C4-2B (cell line): ENCODE results near the gene BRICD5.

Experiments used
- ZFX ChIP-seq: fragments of 450-650 bp; IDR thresholded peaks from 2 replicates; pipeline ENCODE4 v1.6.1; 2017
- TF ChIP-seq, protein P1 (sequence below): fragments of 450-650 bp; conservative IDR thresholded peaks from 2 replicates; pipeline ENCODE4 v1.5.1; 2017; ENCODE audit warnings: mild to moderate bottlenecking

DNA sequence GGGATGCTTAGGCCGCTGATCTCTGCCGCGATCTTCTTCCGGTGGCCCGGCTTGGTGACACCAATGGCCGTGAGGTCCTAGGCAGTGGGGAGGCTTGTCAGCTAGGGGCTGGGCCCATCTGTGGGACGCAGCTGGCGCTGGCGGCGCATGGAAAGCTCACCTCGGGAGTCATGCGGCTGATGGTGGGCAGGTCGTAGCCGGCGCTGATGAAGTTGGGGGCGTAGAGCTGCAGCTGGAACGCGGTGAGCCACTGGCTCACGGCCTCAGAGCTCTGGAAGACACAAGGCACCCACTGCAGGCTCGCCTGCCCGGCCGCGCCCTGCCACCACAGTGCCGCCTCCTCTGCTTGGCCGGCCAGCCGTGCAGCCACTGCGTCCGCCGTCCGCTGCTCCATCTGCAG, 27.0 kb downstream of the BRICD5 start:
- TF ChIP-seq, protein P1, sequence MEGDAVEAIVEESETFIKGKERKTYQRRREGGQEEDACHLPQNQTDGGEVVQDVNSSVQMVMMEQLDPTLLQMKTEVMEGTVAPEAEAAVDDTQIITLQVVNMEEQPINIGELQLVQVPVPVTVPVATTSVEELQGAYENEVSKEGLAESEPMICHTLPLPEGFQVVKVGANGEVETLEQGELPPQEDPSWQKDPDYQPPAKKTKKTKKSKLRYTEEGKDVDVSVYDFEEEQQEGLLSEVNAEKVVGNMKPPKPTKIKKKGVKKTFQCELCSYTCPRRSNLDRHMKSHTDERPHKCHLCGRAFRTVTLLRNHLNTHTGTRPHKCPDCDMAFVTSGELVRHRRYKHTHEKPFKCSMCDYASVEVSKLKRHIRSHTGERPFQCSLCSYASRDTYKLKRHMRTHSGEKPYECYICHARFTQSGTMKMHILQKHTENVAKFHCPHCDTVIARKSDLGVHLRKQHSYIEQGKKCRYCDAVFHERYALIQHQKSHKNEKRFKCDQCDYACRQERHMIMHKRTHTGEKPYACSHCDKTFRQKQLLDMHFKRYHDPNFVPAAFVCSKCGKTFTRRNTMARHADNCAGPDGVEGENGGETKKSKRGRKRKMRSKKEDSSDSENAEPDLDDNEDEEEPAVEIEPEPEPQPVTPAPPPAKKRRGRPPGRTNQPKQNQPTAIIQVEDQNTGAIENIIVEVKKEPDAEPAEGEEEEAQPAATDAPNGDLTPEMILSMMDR = no peak
- no peak for TF ChIP-seq ZFX
